ENCODE data around the gene HAUS3.
A peak's percentile ranks its signal among the peaks of the same experiment; 100 is the strongest.
"Not testable (repeated sequence)": the region's sequence is repeated elsewhere in the genome, so short reads cannot be mapped to it uniquely, and the experiment has no call there.

HAUS3 gene

DNA sequence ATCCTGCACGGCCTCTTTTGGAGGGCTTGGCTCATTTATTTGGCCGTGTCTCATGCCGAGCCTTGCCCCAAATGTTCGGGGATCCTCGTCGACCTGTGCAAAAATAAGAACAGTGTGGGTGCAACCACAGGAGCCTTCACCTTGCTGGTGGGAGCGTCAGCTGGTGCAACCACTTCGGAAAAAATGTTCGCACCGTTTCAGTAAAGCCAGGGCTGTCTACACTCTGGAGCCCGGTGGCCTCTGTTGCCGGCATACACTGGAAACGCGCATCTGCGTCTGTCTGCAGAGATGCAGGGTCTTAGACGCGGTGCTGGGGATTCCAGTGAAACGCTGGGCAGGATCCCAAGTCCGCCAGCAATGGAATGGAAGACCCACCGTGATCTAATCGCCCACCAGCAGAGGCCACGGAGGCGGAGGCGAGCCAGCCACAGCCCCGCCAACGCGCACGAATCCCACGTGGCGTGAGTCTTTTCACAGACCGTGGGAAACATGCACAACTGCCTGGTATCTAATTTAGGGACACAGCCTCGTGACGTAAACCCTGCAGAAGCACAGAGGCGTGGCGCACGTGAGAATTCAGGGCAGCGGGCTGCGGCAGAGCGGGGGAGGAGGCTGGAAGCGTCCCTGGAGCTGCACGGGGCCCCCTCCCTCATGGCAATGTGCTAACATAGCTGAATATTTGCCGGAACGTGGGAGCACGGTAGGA is 33.8 kb upstream of the HAUS3 start:
- no peak for DNase-seq (ENCODE audit: low spot score)

- not testable (repeated sequence) for DNase-seq (ENCODE audit: low spot score)
These were observed 33.1 kb upstream of the HAUS3 start for GRCh38 chr4:2275044-2275397.

GRCh38 chr4:2274320-2275043 is 32.6 kb upstream of the HAUS3 start:
- no peak for DNase-seq (ENCODE audit: low spot score)

GRCh38 chr4:2273657-2274319 is 31.9 kb upstream of the HAUS3 start:
- DNase-seq (ENCODE audit: low spot score): no peak

- DNase-seq (ENCODE audit: low spot score): no peak
These were observed 31.3 kb upstream of the HAUS3 start for GRCh38 chr4:2273221-2273620.

DNA sequence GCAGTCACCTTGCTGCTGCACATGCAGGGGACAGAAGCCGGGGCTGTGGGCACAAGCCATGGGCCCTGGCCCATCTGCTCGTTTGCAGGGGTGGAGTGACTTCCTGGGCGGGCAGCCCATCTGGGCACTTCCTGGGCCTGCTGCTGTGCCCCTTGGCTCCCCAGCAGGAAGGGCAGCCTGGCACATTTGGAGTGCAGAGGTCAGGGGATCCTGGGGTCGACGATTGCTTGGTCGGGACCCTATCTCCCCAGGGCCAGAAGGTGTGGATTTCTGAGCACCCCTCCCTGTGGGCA is 30.9 kb upstream of the HAUS3 start:
- DNase-seq (ENCODE audit: low spot score): no peak

DNA sequence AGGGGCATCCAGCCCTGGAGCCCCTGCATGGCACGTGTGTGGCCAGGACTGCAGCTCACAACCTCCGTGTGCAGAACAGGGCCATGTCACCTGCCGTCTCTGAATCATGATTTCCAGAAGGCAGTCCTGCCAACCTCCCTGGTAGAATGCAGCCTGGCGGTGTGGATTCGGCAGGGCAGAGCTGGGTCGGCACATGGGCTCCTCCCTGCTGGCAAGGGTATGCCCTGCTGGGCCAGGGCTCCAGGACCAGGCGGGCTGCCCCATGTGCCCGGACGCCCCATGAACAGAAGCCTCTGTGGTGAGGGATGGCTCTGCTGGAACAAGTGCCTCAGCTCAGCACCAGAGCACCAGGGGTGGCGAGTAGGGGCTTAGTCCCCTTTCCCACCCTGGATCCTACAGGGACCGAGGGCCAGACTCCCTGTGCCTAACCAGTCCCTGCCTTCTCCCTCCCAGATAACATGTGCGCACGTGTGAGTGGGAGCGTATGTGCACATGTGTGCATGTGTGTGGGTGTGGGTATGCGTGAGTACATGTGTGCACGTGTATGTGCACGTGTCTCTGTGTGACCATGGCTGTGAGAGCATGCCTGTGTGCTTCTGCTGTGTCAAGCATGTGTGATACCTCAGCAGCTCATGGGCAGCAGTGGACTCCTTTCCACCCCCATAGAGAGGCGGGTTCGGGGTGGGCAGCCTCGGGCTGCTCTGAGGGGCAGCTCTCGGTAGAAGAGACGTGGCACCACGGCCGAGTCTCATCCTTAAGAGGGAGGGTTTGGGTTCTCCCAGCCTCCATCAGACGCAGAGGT is 30.3 kb upstream of the HAUS3 start:
- no peak for DNase-seq (ENCODE audit: low spot score)

- no peak for DNase-seq (ENCODE audit: low spot score)
These were observed 29.5 kb upstream of the HAUS3 start for GRCh38 chr4:2271279-2272025.

DNA sequence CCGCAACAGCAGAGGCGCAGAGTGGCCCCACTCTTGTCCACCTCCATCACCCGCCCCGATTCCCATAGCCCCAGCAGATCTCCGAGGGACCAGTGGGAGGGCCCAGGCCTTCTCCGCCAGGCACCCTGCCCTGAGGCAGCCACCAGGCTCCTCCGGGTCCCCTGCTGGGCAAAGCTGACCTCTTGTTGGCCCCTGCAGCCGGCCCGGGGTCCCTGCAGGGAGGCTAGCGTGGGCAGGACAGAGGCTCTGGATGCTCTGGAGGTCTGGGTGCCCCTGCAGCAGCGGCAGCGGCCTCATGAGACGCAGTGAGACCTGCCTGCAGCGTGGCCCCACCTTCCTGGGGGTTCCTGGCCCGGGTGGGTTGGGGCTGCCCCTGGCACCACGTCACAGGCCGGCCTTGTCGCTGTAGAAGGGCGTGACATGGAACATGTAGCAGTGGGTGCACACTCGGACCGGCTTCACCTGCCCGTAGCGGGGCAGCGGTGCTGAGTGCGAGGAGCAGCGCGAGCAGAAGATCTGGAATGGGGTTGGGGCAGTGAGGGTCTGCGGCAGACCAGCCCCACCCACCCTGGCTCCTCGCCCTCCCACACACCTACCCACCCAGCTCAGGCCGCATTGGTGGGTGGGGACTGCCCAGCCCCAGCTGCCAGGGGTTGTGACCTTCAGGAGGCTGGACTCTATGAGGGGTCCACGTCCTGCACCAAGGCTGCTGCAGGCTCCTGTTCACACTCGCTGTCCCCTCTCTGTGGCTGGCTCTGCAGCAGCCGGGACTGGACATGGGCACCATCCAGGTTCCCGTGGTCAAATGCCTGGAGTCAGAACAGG is 28.6 kb upstream of the HAUS3 start:
- DNase-seq (ENCODE audit: low spot score): no peak

DNA sequence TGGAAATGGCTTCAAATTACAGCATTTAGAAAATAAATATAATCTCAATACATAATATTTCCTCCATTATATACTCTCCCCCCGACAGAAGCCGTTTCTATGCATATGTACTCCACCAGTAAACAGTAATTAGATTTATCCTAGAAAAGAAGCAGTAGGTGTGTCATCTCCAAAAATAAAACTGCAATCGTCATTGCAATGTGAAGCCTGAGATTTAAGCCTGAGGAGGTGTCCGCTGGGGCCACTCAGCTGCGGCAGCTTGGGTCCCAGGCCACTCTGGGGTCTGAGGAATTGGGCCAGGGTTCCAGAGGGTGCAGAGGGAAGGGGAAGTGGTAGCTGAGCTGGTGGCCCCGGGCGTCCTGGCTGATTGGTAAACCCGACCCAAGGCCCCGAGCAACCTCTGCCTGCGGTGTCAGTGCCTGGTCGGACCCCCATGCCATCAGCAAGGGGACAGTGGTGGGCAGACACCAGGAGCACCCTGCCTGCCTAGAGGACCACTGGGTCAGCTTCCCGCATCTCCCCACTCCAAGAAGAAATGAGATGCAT is 27.8 kb upstream of the HAUS3 start:
- DNase-seq (ENCODE audit: low spot score): no peak

DNA sequence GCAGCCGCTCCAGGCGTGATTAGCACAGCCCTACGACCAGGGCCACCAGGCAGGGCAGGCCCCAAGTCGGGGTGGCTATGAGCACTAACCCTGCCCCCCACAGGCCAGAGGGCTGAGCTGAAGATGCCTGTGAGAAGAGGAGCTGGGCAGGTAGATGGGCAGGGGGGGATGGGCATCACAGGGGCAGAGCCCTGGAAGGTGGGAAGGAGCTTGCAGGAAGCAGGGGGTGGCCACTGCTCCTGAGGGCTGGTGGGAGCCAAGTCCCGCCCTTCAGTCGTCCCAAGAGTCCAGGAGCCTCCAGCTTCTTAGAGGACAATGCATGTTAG is 27.2 kb upstream of the HAUS3 start:
- no peak for DNase-seq (ENCODE audit: low spot score)

GRCh38 chr4:2268357-2269205 is 26.7 kb upstream of the HAUS3 start:
- DNase-seq (ENCODE audit: low spot score): no peak

- DNase-seq (ENCODE audit: low spot score): no peak
These were observed 25.9 kb upstream of the HAUS3 start for GRCh38 chr4:2267841-2268240.

DNA sequence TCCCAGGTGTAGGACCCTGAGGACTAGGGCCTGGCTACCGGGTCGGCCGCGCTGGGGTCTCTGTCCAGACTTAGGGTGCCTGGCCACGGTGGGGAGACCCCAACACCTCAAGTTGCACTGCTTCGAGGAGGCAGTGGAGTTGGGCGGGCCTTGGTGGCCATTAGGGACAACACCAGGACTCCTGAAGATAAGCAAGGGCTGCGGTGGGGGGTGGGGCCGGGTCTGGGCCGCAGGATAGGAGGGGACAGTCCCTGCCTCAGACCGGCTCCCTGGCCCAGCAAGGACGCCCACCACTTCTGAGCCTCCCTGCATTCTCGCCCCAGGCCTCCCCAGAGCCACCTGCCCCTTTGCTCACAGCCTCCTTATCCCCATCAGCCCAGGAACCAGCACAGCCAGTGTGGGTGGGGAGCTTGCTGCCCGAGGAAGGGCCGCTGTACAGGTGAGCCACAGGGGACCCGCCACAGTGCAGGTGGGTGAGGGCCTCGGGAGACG is 25.4 kb upstream of the HAUS3 start:
- DNase-seq (ENCODE audit: low spot score): no peak

GRCh38 chr4:2266821-2267220 is 24.9 kb upstream of the HAUS3 start:
- DNase-seq (ENCODE audit: low spot score): no peak

GRCh38 chr4:2266181-2266580 is 24.3 kb upstream of the HAUS3 start:
- peak; percentile 94 for DNase-seq (ENCODE audit: low spot score)

- DNase-seq (ENCODE audit: low spot score): no peak
These were observed 23.5 kb upstream of the HAUS3 start for GRCh38 chr4:2265113-2266110.

GRCh38 chr4:2264481-2265041 is 22.6 kb upstream of the HAUS3 start:
- no peak for DNase-seq (ENCODE audit: low spot score)

Measured in AG20443 (cell line).